A673 (cell line): ENCODE data around the gene MED15. TPM values are rescaled to one million over a fixed set of nuclear protein-coding genes. Genes with fewer than 3 reads are reported as not detected.
A peak's percentile ranks its signal among the peaks of the same experiment; 100 is the strongest.

Experiments used
- BruUV-seq: library from RNA; stranded (reverse); fragments of 400-500 nt; replicated peaks from 2 replicates; lab custom pipeline; 2021; lab: Mats Ljungman, UMichigan
- CTCF ChIA-PET: fragments of 300-600 bp; sonication (Branson Sonifier 250); formaldehyde crosslinking; loops from one replicate; lab custom pipeline; 2022; ENCODE audit warnings: antibody characterized with exemption; lab: Charles Lee
- POLR2A ChIA-PET: fragments of 300-600 bp; sonication (Branson Sonifier 250); formaldehyde crosslinking; loops from one replicate; lab custom pipeline; 2022; ENCODE audit warnings: antibody characterized with exemption; ENCODE audit not compliant: low non-redundant PET; lab: Charles Lee
- DNase-seq: peaks from one replicate; pipeline ENCODE4 v3.0.0-alpha.2; 2015; ENCODE audit warnings: low spot score
- H3K27ac ChIP-seq: fragments of 200-600 bp; sonication (generic); 2 replicates; pipeline ENCODE4 v1.5.1; 2016; ENCODE audit warnings: mixed run types, low read depth, mild to moderate bottlenecking, mixed read lengths, antibody characterized with exemption, low read length; ENCODE audit not compliant: poor library complexity, severe bottlenecking
- H3K27me3 ChIP-seq: fragments of 200-600 bp; sonication (generic); replicated peaks from 2 replicates; pipeline ENCODE4 v1.6.1; 2017; ENCODE audit warnings: mixed run types, low read depth, mild to moderate bottlenecking, mixed read lengths, antibody characterized with exemption, low read length; ENCODE audit not compliant: insufficient read depth, poor library complexity
- H3K36me3 ChIP-seq: fragments of 200-600 bp; sonication (generic); 2 replicates; pipeline ENCODE4 v1.6.1; 2016; ENCODE audit warnings: mixed run types, mild to moderate bottlenecking, mixed read lengths, antibody characterized with exemption, low read length; ENCODE audit not compliant: insufficient read depth, poor library complexity, severe bottlenecking
- H3K4me1 ChIP-seq: fragments of 200-600 bp; sonication (generic); 2 replicates; pipeline ENCODE4 v1.6.1; 2017; ENCODE audit warnings: mixed run types, mild to moderate bottlenecking, mixed read lengths, antibody characterized with exemption, low read length; ENCODE audit not compliant: insufficient read depth, poor library complexity, severe bottlenecking
- H3K4me3 ChIP-seq: fragments of 200-600 bp; sonication (generic); 2 replicates; pipeline ENCODE4 v1.5.1; 2016; ENCODE audit warnings: low read depth, mixed run types, mild to moderate bottlenecking, mixed read lengths, low read length; ENCODE audit not compliant: poor library complexity, severe bottlenecking
- H3K9me3 ChIP-seq: fragments of 200-600 bp; sonication (generic); 2 replicates; pipeline ENCODE4 v1.6.1; 2016; ENCODE audit warnings: mixed run types, low read depth, mild to moderate bottlenecking, mixed read lengths, antibody characterized with exemption, low read length; ENCODE audit not compliant: poor library complexity, severe bottlenecking
- CTCF ChIP-seq: fragments of 300-800, 200-600 bp; sonication (generic); conservative IDR thresholded peaks from 2 replicates; pipeline ENCODE4 v1.5.1; 2017; ENCODE audit warnings: low read depth, mild to moderate bottlenecking, antibody characterized with exemption, low read length, moderate library complexity, mixed read lengths
- EZH2 ChIP-seq: fragments of 200-600 bp; sonication (generic); IDR thresholded peaks from 2 replicates; pipeline ENCODE4 v1.6.1; 2017; ENCODE audit warnings: borderline replicate concordance, low read depth, mild to moderate bottlenecking, mixed read lengths, antibody characterized with exemption, low read length; ENCODE audit not compliant: poor library complexity, severe bottlenecking
- intact Hi-C: fragments of 100-400 bp; cut with micrococcal nuclease; formaldehyde crosslinking; loops from one replicate; pipeline ENCODE4 v1.10.0; 2022; ENCODE audit not compliant: unreplicated experiment
- total RNA-seq: library from RNA; stranded (reverse); gene quantifications from 2 replicates; pipeline ENCODE4 v1.2.3, GENCODE V29; 2021

MED15 gene
- total RNA-seq, 1 experiment from 2014 or later: 96.2 TPM

GRCh38 chr22:20574920-20575353, 67.5 kb downstream of the MED15 start:
- ChIA-PET CTCF (no interaction called here), POLR2A (no interaction called here)

GRCh38 chr22:20575724-20576444, 68.5 kb downstream of the MED15 start:
- POLR2A ChIA-PET: no interaction called here
- intact Hi-C loops: no loop called here
- BruUV-seq: no TSS peak
- TF ChIP-seq EZH2 (no peak), CTCF (no peak)
- no peaks in the 10 kb centered on the region for H3K27me3 ChIP-seq
- CTCF ChIA-PET: no interaction called here
- H3K4me1 ChIP-seq: no peaks in the 10 kb centered on the region
- peaks cover 60% of the 10 kb centered on the region for H3K36me3 ChIP-seq
- no peak for DNase-seq
- no peak overlapping the region for H3K4me3 ChIP-seq
- no peak overlapping the region for H3K27ac ChIP-seq
- no peaks in the 10 kb centered on the region for H3K9me3 ChIP-seq

More at GRCh38 chr22:20574920-20575353, 67.5 kb downstream of the MED15 start:
- BruUV-seq: no TSS peak
- Histone ChIP-seq H3K4me3 (no peak overlapping the region), H3K27me3 (no peaks in the 10 kb centered on the region), H3K4me1 (no peaks in the 10 kb centered on the region), H3K27ac (no peak overlapping the region), H3K36me3 (peaks cover 62% of the 10 kb centered on the region), H3K9me3 (no peaks in the 10 kb centered on the region)
- TF ChIP-seq CTCF: no peak
- no peak for TF ChIP-seq EZH2
- intact Hi-C loops: no loop called here
- DNase-seq: no peak

- POLR2A ChIA-PET: no interaction called here
- no TSS peak for BruUV-seq
Measured at GRCh38 chr22:20576445-20576816, 69.0 kb downstream of the MED15 start.

More at GRCh38 chr22:20576445-20576816, 69.0 kb downstream of the MED15 start:
- no peak for TF ChIP-seq EZH2
- TF ChIP-seq CTCF: no peak
- CTCF ChIA-PET: interaction anchor here (0.6 kb wide), 1 partner anchor 12 kb away, joined by 3 read pairs; no protein-coding TSS in a partner anchor
- no peak for DNase-seq
- Histone ChIP-seq H3K36me3 (peaks cover 56% of the 10 kb centered on the region), H3K9me3 (no peaks in the 10 kb centered on the region), H3K27ac (peak overlapping the region; percentile 32), H3K27me3 (no peaks in the 10 kb centered on the region), H3K4me1 (no peaks in the 10 kb centered on the region), H3K4me3 (no peak overlapping the region)
- intact Hi-C loops: no loop called here
